Stimulated activated naive CD8-positive, alpha-beta T cell treated with anti-CD3 and anti-CD28 coated beads, Interleukin-15, Interleukin-2, amounts not matched to agents 100 ng/mL and 50 ng/mL, for 24 hours (primary cell): ENCODE data around the gene ZNF79.
A peak's percentile ranks its signal among the peaks of the same experiment; 100 is the strongest.

Experiments used
- H3K27ac Mint-ChIP-seq: one replicate; pipeline ENCODE4 v1.8.0; 2021; ENCODE audit warnings: mild to moderate bottlenecking, mixed read lengths
- H3K27me3 Mint-ChIP-seq: one replicate; pipeline ENCODE4 v1.8.0; 2021; ENCODE audit warnings: mixed read lengths
- H3K36me3 Mint-ChIP-seq: one replicate; pipeline ENCODE4 v1.8.0; 2021; ENCODE audit warnings: low read depth, mixed read lengths
- H3K4me1 Mint-ChIP-seq: one replicate; pipeline ENCODE4 v1.8.0; 2021; ENCODE audit warnings: low read depth, mixed read lengths
- H3K4me3 Mint-ChIP-seq: one replicate; pipeline ENCODE4 v1.8.0; 2021; ENCODE audit warnings: mild to moderate bottlenecking, mixed read lengths
- H3K9me3 Mint-ChIP-seq: one replicate; pipeline ENCODE4 v1.8.0; 2021; ENCODE audit warnings: mixed read lengths

Gene ZNF79

DNA sequence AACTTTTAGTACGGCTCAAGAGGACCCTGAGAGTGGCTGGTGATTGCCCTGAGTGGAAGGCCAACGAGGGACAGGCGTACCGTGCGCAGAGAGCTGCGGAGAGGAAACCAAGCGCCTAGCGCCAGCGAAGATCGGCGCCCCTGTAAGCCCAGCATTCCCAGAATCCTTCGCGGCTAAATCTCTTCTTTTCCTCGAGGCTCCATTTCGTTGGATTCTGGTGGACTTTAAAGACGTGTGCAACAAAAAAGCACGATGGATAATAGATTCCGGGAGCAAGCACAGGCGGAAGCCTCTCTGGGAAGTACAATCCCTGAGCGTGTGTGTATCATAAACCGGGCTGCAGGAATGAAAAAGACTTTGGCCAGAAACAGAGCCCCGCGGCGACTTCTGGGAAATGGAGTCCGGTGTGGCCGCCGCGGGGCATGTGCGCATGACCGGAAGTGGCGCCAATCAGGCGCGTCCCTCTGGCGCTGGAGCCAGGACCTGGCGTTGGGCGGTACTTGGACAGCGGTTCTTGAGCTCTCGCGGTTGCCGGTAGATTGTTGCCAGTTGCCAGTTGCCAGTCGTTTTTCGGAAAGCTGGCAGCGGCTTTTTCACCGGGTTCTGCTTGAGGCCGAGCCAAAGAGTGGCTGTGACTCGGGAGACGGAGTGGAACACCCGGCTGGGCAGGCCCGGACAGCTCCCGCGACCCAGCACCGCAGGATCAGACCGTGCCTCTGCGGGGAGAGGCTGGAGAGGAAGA, at the start of gene ZNF79:
Gene ZNF79 (plus strand): TSS at position 449 of the 742 bp plus-strand sequence. CDS start 406 bp downstream, outside the sequence.
- H3K36me3 Mint-ChIP-seq, result peaks cover 36% of the 10 kb centered on the region
- H3K4me3 Mint-ChIP-seq, result peak within 1 kb of the TSS; percentile 97
- H3K27ac Mint-ChIP-seq, result peak within 1 kb of the TSS; percentile 99
- peaks cover 63% of the 10 kb centered on the region for H3K4me1 Mint-ChIP-seq
- H3K27me3 Mint-ChIP-seq, result no peaks in the 10 kb centered on the region
- H3K9me3 Mint-ChIP-seq, result no peaks in the 10 kb centered on the region

GRCh38 chr9:127380479-127380878, 43.7 kb upstream of the ZNF79 start:
- Mint-ChIP-seq H3K4me3 (no peak overlapping the region), H3K27me3 (peaks cover 76% of the 10 kb centered on the region), H3K4me1 (no peaks in the 10 kb centered on the region), H3K9me3 (peaks cover 7% of the 10 kb centered on the region), H3K36me3 (no peaks in the 10 kb centered on the region), H3K27ac (no peak overlapping the region)

GRCh38 chr9:127382541-127382940, 41.6 kb upstream of the ZNF79 start:
- Mint-ChIP-seq H3K9me3 (peaks cover 7% of the 10 kb centered on the region), H3K27me3 (peaks cover 76% of the 10 kb centered on the region), H3K4me1 (peaks cover 4% of the 10 kb centered on the region), H3K4me3 (no peak overlapping the region), H3K27ac (no peak overlapping the region), H3K36me3 (no peaks in the 10 kb centered on the region)

DNA sequence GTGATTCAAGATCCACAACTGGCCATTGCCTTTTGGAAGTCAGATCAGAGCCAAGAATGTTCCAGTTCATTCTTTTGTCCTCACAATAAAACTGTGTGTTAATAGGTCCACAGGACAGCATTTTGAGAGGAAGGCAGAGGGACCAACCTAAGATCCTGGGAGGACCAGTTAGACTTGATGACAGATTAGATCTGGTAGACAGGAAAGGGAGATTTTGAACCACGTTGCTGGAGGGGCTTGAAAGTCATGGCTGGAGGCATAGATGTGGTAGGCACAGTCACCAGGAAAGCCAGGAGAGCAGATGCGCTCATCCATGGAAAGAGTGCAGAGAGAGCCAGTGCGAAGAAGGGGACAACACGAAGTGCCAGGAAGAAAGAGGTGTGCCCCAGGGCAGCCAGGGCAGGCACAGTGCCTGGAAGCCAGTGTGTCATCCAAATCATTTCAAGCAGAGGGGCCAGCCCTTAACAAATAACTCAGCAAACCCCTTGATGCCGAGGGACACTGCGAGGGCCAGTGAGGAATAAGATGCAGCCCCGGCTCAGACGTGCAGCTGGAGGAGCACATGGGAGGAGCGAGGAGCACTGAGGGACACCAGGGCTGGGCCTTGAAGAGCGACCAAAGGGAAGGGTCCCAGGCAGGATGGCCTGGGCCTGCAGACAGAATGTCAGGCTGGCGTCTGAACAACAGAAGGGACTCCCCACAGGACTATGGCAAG, 40.0 kb upstream of the ZNF79 start:
- Mint-ChIP-seq H3K4me1 (peaks cover 19% of the 10 kb centered on the region), H3K4me3 (no peak overlapping the region), H3K27ac (no peak overlapping the region), H3K36me3 (no peaks in the 10 kb centered on the region), H3K27me3 (peaks cover 80% of the 10 kb centered on the region), H3K9me3 (peaks cover 7% of the 10 kb centered on the region)

DNA sequence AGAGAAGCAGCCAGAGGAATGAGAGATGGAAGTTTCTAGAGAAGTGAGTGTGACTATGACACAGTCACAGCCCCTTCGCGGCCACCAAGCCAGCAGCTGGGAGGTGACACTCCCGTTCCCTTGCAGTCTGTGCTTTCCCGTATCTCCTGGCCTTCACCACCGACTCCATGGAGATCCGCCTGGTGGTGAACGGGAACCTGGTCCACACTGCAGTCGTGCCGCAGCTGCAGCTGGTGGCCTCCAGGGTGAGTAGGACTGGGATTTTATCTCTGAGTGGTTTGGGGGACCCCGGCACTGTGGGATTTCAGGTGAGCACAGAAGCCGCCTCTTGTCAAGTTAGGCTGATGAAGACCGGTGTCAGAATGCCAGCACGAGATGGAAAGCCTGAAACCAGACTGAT, 39.3 kb upstream of the ZNF79 start:
- H3K36me3 Mint-ChIP-seq, result no peaks in the 10 kb centered on the region
- peak overlapping the region; percentile 68 for H3K27ac Mint-ChIP-seq
- peaks cover 27% of the 10 kb centered on the region for H3K4me1 Mint-ChIP-seq
- peaks cover 3% of the 10 kb centered on the region for H3K9me3 Mint-ChIP-seq
- peaks cover 79% of the 10 kb centered on the region for H3K27me3 Mint-ChIP-seq
- H3K4me3 Mint-ChIP-seq, result no peak overlapping the region

DNA sequence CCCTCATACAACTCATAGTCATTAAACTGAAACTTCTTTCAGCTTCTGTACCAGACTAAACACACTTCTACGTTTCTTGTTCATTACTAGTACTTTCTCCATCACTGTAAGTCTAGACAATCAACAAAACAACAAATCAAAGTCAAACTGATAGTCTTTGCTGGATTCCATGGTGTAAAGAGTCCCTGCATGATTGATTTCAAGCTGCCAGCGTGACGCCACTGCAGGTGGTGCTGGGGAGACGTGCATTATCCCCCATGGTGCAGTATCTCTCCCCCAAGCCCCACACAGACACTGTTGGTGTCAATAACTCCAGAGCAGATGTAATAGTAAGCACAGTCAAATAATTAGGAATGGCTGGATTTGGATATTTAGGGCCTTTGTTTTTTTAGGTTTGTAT, 37.9 kb upstream of the ZNF79 start:
- Mint-ChIP-seq H3K9me3 (no peaks in the 10 kb centered on the region), H3K27ac (no peak overlapping the region), H3K27me3 (peaks cover 81% of the 10 kb centered on the region)

DNA sequence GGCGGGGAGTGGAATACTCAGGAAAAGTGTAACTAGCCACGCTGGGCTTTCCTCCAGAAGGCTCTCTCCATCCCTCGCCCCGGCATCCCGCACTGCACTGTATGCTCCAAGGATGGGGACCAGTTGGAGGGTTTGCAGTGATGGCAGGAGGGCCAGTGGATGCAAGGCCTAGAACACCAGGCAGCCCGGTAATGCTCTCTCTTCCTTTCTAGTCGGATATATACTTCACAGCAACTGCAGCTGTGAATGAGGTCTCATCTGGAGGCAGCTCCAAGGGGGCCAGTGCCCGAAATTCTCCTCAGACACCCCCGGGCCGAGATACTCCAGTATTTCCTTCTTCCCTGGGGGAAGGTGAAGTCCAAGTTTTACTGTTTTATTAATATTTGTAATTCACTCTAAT, 37.2 kb upstream of the ZNF79 start:
- Mint-ChIP-seq H3K4me1 (peaks cover 34% of the 10 kb centered on the region), H3K27me3 (peaks cover 79% of the 10 kb centered on the region), H3K36me3 (no peaks in the 10 kb centered on the region), H3K4me3 (no peak overlapping the region), H3K9me3 (no peaks in the 10 kb centered on the region), H3K27ac (no peak overlapping the region)

More for the DNA sequence above, 37.9 kb upstream of the ZNF79 start:
- Mint-ChIP-seq H3K36me3 (no peaks in the 10 kb centered on the region), H3K4me1 (peaks cover 34% of the 10 kb centered on the region), H3K4me3 (no peak overlapping the region)

GRCh38 chr9:127388037-127388855, 35.9 kb upstream of the ZNF79 start:
- Mint-ChIP-seq H3K4me1 (peaks cover 34% of the 10 kb centered on the region), H3K4me3 (peak overlapping the region; percentile 62), H3K27ac (peak overlapping the region; percentile 85), H3K27me3 (peaks cover 82% of the 10 kb centered on the region), H3K9me3 (no peaks in the 10 kb centered on the region), H3K36me3 (no peaks in the 10 kb centered on the region)

- peak overlapping the region; percentile 85 for H3K27ac Mint-ChIP-seq
- no peaks in the 10 kb centered on the region for H3K9me3 Mint-ChIP-seq
- H3K4me3 Mint-ChIP-seq, result peak overlapping the region; percentile 62
- H3K27me3 Mint-ChIP-seq, result peaks cover 83% of the 10 kb centered on the region
- H3K4me1 Mint-ChIP-seq, result peaks cover 34% of the 10 kb centered on the region
- no peaks in the 10 kb centered on the region for H3K36me3 Mint-ChIP-seq
These were observed 35.3 kb upstream of the ZNF79 start for GRCh38 chr9:127388856-127389238.

DNA sequence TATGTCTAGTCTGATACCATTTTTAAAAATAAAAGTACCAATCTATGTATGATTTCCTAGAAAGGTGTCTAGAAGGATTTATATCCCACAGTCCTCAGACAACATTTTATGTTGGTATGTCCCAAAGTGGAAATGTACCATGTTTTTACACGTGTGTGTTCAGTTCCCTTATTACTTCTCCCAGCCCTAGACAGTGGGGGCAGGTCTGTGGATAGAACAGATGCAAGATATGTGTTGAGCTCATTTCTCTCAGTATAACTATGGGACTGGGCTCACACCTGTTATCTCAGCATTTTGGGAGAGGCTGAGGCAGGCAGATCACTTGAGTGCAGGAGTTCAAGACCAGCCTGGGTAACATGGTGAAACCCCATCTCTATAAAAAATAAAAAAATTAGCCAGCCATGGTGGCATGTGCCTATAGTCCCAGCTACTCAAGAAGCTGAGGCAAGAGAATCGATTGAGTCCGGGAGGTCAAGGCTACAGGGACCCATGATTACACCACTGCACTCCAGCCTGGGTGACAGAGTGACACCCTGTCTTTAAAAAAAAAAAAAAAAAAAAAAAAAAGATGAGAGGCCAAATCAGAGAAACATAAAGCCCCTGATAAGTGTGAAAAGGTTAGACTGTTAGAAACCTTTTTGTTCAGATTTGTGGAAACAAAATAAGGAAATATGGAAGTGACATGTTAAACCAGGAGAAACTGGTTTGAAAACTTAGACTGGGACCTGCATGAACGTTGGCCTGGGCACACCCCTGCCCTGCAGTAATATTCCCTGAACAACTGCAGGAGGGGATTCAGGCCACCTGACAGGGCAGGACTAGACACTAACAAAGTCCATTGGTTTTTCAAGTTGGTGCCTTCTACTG, 34.6 kb upstream of the ZNF79 start:
- Mint-ChIP-seq H3K4me1 (peaks cover 34% of the 10 kb centered on the region), H3K9me3 (no peaks in the 10 kb centered on the region), H3K4me3 (no peak overlapping the region), H3K36me3 (no peaks in the 10 kb centered on the region), H3K27ac (no peak overlapping the region), H3K27me3 (peaks cover 82% of the 10 kb centered on the region)

DNA sequence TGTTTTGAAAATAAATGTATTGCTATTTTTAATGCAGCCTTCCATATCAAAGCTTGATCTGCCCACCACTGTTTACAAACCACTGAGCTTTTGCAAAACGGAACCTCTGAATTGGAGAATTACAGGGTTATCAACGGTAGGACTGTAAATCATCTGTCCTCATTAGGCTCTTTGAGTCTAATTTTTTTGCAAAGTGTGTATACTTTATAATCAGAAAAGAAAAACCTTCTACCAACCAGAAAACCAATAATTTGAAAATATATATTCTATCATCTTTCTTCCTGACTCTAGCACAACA, 34.0 kb upstream of the ZNF79 start:
- Mint-ChIP-seq H3K9me3 (no peaks in the 10 kb centered on the region), H3K36me3 (no peaks in the 10 kb centered on the region), H3K27ac (no peak overlapping the region), H3K4me3 (no peak overlapping the region), H3K4me1 (peaks cover 34% of the 10 kb centered on the region), H3K27me3 (peaks cover 82% of the 10 kb centered on the region)

DNA sequence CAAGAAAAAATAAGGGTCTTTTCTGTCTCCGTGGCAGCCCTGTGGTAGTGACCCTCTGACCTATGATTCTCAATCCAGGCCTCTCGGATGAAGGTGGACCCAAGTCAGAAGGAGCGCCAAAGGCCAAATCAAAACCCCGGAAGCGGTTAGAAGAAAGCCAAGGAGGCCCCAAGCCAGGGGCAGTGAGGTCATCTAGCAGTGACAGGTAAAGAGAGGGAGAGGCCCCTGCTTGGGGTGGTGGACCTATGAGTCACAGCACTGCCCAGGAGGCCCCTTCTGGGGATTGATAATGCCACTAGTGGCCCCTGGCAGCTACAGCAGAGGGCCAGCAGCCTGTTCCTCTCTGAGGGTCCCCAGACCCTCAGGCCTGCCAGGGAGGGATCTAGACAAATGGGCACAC, 33.6 kb upstream of the ZNF79 start:
- no peak overlapping the region for H3K27ac Mint-ChIP-seq
- H3K4me1 Mint-ChIP-seq, result peaks cover 34% of the 10 kb centered on the region
- H3K9me3 Mint-ChIP-seq, result no peaks in the 10 kb centered on the region
- H3K36me3 Mint-ChIP-seq, result no peaks in the 10 kb centered on the region
- H3K4me3 Mint-ChIP-seq, result no peak overlapping the region
- H3K27me3 Mint-ChIP-seq, result peaks cover 82% of the 10 kb centered on the region

- Mint-ChIP-seq H3K4me3 (no peak overlapping the region), H3K36me3 (no peaks in the 10 kb centered on the region), H3K27ac (no peak overlapping the region), H3K9me3 (no peaks in the 10 kb centered on the region), H3K27me3 (peaks cover 77% of the 10 kb centered on the region), H3K4me1 (peaks cover 34% of the 10 kb centered on the region)
These were observed 32.0 kb upstream of the ZNF79 start for GRCh38 chr9:127392166-127392565.

GRCh38 chr9:127392976-127393375, 31.2 kb upstream of the ZNF79 start:
- peaks cover 31% of the 10 kb centered on the region for H3K4me1 Mint-ChIP-seq
- H3K27ac Mint-ChIP-seq, result no peak overlapping the region
- no peaks in the 10 kb centered on the region for H3K36me3 Mint-ChIP-seq
- H3K9me3 Mint-ChIP-seq, result no peaks in the 10 kb centered on the region
- peaks cover 77% of the 10 kb centered on the region for H3K27me3 Mint-ChIP-seq
- H3K4me3 Mint-ChIP-seq, result no peak overlapping the region
